ENCODE data around the gene CDKN1B. TPM values are rescaled to one million over a fixed set of nuclear protein-coding genes. Genes with fewer than 3 reads are reported as not detected.

CDKN1B gene
- total RNA-seq, 3 donors from 2014 or later: 15.6 to 27.7 (median 24.5) TPM

DNA sequence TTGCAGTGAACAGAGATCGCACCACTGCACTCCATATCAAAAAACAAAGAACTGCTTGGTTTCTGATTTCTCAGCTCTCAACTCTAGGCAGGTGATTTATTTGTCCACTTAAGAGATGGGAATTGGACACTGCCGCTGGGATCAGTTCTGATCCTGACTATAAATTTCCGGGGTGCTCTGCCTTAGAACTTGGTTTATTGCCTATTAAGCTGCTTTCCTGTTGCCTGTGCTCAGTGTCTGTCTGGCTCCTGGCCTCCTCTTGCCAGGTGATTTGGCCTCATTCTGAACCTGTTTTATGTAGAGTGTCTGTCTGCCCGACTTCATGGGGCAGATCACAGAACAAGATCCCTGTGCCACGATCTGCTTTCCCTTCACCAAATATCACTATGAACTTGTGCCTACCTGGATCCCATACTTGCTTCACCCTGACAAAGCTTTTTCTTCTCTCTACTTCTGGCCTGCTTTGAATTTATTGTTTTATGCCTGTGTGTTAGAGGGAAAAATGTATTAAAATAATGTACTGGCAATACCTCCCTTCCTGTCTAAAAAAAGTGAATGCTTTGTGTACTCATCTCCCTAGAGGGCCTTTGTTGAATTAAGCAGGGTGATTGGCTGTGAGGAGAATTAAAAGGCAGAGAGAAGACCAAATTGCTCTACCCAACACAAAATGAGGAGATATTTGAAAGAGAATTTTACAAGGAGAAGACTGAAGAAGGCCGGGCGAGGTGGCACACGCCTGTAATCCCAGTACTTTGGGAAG is 27.6 kb downstream of the CDKN1B start:
- Mint-ChIP-seq H3K9me3 (no peaks in the 10 kb centered on the region), H3K4me1 (ENCODE audit: low read depth) (peaks cover 8% of the 10 kb centered on the region), H3K36me3 (ENCODE audit: insufficient read depth) (peaks cover 8% of the 10 kb centered on the region), H3K4me3 (no peak overlapping the region), H3K27me3 (ENCODE audit: low read depth) (no peaks in the 10 kb centered on the region)
- ATAC-seq (no peak), DNase-seq (no peak)

DNA sequence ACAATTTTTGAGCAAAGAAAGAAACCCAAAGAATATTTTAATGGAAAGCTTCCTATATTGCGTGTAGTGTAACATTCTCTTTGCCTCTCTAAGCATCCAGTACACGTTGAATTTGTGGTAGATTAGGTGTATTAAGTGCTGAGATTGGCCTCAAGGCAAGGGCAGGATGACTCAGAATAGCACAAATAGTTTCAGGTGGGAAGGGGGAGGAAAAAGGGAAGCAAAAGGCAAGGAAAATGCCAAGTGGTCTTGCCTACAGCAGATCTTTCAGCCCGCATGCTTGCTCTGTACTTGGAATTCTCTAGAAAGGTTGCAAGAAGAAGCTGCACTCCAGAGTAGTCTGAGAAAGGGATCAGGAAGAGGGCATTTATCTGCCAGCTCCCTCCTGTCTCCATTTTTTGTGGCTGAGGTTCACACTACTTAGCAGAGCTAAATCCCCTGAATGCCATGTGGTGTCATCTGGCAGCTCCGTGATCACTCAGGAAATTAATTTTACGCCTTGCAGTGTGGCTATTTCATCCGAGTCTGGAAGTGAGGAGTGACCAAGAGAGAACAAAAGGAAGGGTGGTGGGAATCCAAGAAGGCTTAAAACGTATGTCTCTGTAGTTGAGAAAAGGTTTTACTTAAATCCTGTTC is 28.5 kb downstream of the CDKN1B start:
- Mint-ChIP-seq H3K27me3 (ENCODE audit: low read depth) (no peaks in the 10 kb centered on the region), H3K4me1 (ENCODE audit: low read depth) (peaks cover 8% of the 10 kb centered on the region), H3K36me3 (ENCODE audit: insufficient read depth) (peaks cover 8% of the 10 kb centered on the region), H3K4me3 (no peak overlapping the region), H3K9me3 (no peaks in the 10 kb centered on the region)
- DNase-seq (no peak), ATAC-seq (no peak)

DNA sequence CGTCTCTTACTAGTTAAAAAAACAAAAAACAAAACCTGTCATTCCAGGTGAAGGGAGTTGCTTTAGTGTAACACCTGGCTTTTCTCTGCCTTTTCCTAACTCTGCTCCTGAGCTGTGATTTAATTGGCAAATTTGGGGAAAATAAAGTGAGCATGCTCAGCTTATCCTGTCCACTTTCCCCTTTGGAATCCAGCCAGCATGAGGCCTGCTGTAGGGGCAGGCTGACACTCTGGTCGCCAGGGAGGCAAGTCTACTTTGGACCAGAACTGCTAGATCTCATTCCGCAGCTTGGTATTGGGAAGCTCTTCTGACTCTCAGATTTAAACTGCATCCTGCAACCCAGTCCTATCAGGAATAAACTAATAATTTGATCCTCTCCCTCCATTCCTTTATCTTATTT is 30.1 kb downstream of the CDKN1B start:
- no peaks in the 10 kb centered on the region for H3K27me3 Mint-ChIP-seq (ENCODE audit: low read depth)
- H3K4me3 Mint-ChIP-seq: no peak overlapping the region

DNA sequence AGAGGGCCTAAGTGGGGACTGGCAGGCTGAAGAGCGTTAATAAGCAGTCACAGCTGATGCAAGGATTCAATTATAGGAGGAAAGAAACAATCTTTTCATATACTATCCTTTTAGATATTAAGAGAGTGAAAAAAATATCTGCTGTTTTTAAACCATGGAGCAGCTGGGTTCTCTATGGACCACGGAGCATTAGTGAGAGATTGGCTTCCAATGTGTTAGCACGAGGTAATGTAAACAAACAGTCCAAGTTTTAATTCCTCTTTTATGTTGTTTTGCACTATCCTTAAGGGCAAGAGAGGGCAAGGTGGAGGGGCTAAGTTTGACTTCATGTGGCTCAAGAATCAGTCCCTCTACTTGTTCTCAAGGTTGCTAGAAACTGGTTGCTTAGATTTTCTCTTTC is 30.9 kb downstream of the CDKN1B start:
- no peaks in the 10 kb centered on the region for H3K4me1 Mint-ChIP-seq (ENCODE audit: low read depth)
- H3K36me3 Mint-ChIP-seq (ENCODE audit: insufficient read depth): peaks cover 7% of the 10 kb centered on the region
- H3K4me3 Mint-ChIP-seq: no peak overlapping the region
- DNase-seq (no peak), ATAC-seq (no peak)
- H3K9me3 Mint-ChIP-seq: no peaks in the 10 kb centered on the region
- no peaks in the 10 kb centered on the region for H3K27me3 Mint-ChIP-seq (ENCODE audit: low read depth)

More for the DNA sequence above, 30.1 kb downstream of the CDKN1B start:
- no peaks in the 10 kb centered on the region for H3K9me3 Mint-ChIP-seq
- ATAC-seq (no peak), DNase-seq (no peak)
- H3K4me1 Mint-ChIP-seq (ENCODE audit: low read depth): peaks cover 2% of the 10 kb centered on the region
- peaks cover 8% of the 10 kb centered on the region for H3K36me3 Mint-ChIP-seq (ENCODE audit: insufficient read depth)

DNA sequence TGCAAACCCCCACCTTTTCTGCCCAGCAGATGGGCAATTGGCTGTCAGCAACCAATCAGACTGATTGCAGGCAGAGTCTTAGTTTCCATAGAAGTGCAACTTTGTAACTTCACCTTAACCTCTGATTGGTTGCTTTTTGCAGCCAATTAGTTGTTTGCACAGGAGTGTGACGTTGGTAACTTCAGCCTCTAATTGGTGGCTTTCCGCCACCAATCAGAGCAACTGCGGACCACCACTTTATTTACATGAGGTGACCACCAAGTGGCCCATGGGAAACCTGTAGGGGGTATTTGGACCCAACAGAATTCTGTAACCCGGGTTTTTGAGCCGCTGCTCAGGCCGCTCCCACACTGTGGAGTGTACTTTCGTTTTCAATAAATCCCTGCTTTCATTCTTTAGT is 32.3 kb downstream of the CDKN1B start:
- no peaks in the 10 kb centered on the region for H3K9me3 Mint-ChIP-seq
- peaks cover 5% of the 10 kb centered on the region for H3K36me3 Mint-ChIP-seq (ENCODE audit: insufficient read depth)
- H3K4me1 Mint-ChIP-seq (ENCODE audit: low read depth): no peaks in the 10 kb centered on the region
- DNase-seq (no peak), ATAC-seq (no peak)
- H3K27me3 Mint-ChIP-seq (ENCODE audit: low read depth): no peaks in the 10 kb centered on the region
- no peak overlapping the region for H3K4me3 Mint-ChIP-seq

DNA sequence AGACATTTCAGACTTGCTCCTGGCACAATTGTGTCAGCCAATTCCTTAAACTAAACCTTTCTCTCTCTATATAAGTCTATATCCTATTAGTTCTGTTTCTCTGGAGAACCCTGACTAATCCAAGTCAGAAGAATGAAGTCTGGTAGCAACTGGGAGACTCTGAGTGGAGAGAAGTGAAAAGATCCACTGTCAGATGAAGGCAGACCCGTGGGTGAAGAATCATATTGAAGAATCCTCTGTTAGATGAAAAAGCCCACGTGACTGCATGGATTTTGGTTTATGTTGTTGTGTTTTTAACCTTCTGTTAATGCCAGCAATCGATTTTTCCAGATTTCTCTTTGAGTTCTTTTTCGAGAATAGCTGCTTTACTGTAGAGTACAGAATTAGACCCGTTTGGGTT is 38.8 kb downstream of the CDKN1B start:
- DNase-seq: no peak
- Mint-ChIP-seq H3K4me3 (no peak overlapping the region), H3K36me3 (ENCODE audit: insufficient read depth) (no peaks in the 10 kb centered on the region), H3K4me1 (ENCODE audit: low read depth) (no peaks in the 10 kb centered on the region), H3K9me3 (no peaks in the 10 kb centered on the region), H3K27me3 (ENCODE audit: low read depth) (no peaks in the 10 kb centered on the region)
- no peak for ATAC-seq

DNA sequence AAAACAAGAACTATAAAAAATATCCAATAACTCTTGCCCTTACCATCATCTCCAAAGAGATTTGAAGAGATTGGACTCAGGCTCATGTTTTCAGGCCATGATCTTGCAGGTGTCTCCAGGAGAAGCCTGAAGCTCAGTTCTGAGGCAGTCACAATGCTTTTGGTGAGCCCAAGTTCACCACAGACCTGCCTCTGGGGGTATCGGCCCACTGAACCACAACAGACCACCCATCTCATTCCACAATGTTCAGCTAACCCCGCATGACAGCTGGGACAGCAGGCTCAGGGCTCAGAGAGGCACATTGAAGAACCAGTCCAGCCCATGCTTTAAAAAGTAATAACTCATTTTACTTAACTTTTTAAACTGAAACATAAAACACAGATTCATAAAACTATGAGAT is 40.0 kb downstream of the CDKN1B start:
- no peaks in the 10 kb centered on the region for H3K27me3 Mint-ChIP-seq (ENCODE audit: low read depth)
- H3K9me3 Mint-ChIP-seq: no peaks in the 10 kb centered on the region
- peaks cover 3% of the 10 kb centered on the region for H3K36me3 Mint-ChIP-seq (ENCODE audit: insufficient read depth)
- no peaks in the 10 kb centered on the region for H3K4me1 Mint-ChIP-seq (ENCODE audit: low read depth)
- H3K4me3 Mint-ChIP-seq: no peak overlapping the region
- DNase-seq (no peak), ATAC-seq (no peak)

DNA sequence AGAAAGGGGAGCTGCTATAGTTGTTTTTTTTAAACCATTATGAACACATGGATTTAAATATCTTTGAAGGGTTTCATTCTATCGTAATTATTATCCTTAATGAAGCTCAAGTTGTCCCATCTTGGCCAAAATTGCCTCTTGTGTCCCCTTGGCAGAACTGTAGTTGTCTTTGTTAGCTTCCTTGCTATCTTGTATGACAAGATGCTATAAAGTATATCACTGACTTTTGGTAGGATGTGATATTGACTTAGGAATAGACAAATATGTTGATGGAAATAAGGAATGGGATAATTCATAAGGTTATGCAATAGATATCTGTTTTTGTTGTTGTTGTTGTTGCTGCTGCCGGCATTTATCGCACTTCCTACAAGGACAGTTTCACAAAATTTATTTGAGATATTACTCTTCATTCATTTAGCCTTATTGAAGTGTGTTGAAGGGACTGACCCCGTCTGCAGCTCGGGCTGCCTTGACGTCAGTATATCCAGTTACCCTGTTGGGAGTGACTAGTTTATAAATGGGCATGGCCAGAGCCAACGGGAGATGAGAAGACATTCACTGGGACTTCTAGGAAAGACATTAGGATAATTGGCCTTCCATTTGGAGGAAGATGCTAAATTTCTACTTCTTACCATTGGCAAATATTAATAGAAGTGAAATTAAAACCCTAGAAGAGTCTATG is 42.2 kb downstream of the CDKN1B start:
- no peaks in the 10 kb centered on the region for H3K9me3 Mint-ChIP-seq
- H3K4me3 Mint-ChIP-seq: no peak overlapping the region
- peaks cover 3% of the 10 kb centered on the region for H3K36me3 Mint-ChIP-seq (ENCODE audit: insufficient read depth)
- H3K27me3 Mint-ChIP-seq (ENCODE audit: low read depth): no peaks in the 10 kb centered on the region
- ATAC-seq: no peak
- peaks cover 2% of the 10 kb centered on the region for H3K4me1 Mint-ChIP-seq (ENCODE audit: low read depth)
- no peak for DNase-seq

DNA sequence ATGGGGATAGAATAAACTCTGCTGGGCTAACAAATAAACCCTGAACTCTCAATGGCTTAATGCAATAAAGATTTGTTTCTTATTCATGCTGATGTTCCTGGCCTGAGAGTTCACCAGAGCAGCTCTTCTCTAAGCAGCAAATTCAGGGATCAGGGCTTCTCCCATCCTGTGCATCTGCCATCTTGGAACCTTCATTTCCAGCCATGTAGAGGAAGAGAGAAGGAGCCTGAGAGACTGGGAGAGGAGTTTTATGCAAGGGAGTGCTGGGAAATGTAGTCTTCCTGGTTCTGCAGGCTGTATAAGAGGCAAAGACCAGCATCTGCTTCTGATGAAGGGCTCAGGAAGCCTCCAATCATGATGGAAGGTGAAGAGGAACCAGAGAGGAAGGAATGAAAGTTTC is 47.7 kb downstream of the CDKN1B start:
- no peak for DNase-seq

DNA sequence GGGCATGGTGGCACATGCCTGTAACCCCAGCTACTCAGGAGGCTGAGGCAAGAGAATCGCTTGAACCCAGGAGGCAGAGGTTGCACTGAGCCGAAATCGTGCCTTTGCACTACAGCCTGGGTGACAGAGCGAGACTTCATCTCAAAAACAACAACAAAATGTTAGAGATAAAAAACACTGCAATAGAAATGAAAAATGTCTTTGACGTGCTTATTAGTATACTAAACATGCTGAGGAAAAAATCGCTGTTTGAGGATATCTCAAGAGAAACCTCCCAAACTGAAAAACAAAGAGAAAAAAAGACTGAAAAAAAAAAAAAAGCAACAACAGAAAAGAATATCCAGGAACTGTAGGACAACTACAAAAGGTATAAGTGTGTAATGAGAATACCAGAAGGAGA is 53.1 kb downstream of the CDKN1B start:
- H3K4me3 Mint-ChIP-seq: no peak overlapping the region
- ATAC-seq (no peak), DNase-seq (no peak)
- H3K9me3 Mint-ChIP-seq: peaks cover 11% of the 10 kb centered on the region
- no peaks in the 10 kb centered on the region for H3K27me3 Mint-ChIP-seq (ENCODE audit: low read depth)
- no peaks in the 10 kb centered on the region for H3K4me1 Mint-ChIP-seq (ENCODE audit: low read depth)
- H3K36me3 Mint-ChIP-seq (ENCODE audit: insufficient read depth): no peaks in the 10 kb centered on the region

More for the DNA sequence above, 47.7 kb downstream of the CDKN1B start:
- Mint-ChIP-seq H3K4me3 (no peak overlapping the region), H3K4me1 (ENCODE audit: low read depth) (peaks cover 2% of the 10 kb centered on the region), H3K27me3 (ENCODE audit: low read depth) (no peaks in the 10 kb centered on the region), H3K9me3 (peaks cover 2% of the 10 kb centered on the region), H3K36me3 (ENCODE audit: insufficient read depth) (peaks cover 3% of the 10 kb centered on the region)
- ATAC-seq: no peak

Other genes starting within 250 kb of the CDKN1B start
- 10 to 100 TPM; 24.0 to 40.8 (median 34.9) TPM for gene DUSP16, start 154.5 kb upstream of the CDKN1B start, total RNA-seq
- 10 to 100 TPM; 14.4 to 16.9 (median 14.8) TPM for gene CREBL2, start 105.5 kb upstream of the CDKN1B start, total RNA-seq
- 1 to 10 TPM; 1.3 to 2.4 (median 1.3) TPM for gene GPR19, start 21.2 kb upstream of the CDKN1B start, total RNA-seq
- gene APOLD1, start 68.3 kb downstream of the CDKN1B start, total RNA-seq: 1 to 10 TPM; 1.2 to 1.6 (median 1.6) TPM
- 100 to 1,000 TPM; 128 to 141 (median 137) TPM for gene DDX47, start 96.0 kb downstream of the CDKN1B start, total RNA-seq
- under 1 TPM; 0.30 to 0.86 (median 0.50) TPM for gene GPRC5A, start 174.2 kb downstream of the CDKN1B start, total RNA-seq
- not detected for gene GPRC5D, start 234.8 kb downstream of the CDKN1B start, total RNA-seq

Data from activated T-cell treated with anti-CD3 and anti-CD28 coated beads, Interleukin-2, amount 50 U/mL, for 4 hours (primary cell).